ENCODE data around the gene SMYD3. TPM values are rescaled to one million over a fixed set of nuclear protein-coding genes. Genes with fewer than 3 reads are reported as not detected.

SMYD3 gene
- total RNA-seq, 3 donors from 2014 or later = 16.8 to 28.8 (median 19.5) TPM

DNA sequence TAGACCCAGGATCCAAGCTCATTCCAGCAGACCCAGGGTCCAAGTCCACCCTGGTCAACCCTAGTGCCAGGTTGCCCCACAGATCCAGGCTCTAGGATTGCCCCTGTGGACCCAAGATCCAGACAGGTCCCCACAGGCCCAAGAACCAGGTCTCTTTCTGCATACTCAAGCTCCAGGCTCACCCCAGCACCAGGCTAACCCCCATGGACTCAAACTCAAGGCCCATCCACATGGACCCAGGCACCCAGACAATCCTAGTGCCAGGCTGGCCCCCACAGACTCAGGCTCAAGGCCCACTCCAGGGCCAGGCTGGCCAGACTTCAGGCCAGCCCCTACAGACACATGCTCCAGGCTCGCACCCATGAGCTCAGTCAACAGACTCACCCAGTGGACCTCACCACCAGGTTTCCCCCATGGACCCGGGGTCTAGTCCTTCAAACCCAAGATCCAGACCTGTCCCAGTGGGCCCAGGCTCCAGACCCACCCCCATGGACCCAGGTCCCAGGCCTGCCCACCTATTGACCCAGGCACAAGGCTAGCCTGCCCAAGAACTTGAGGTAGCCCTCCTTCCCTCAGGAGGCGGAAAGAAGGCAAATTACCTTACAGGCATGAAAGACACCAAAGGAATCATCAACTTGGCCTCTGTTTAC is 124.4 kb downstream of the SMYD3 start:
- intact Hi-C loops (cut with DNase I; ENCODE audit: low total_unique reads) = no loop called here
- TF ChIP-seq POLR2A (IDR thresholded peaks at IDR 0.05) = no peak
- no peak for TF ChIP-seq POLR2AphosphoS5 (IDR thresholded peaks at IDR 0.05)
- no peaks in the 10 kb centered on the region for H3K4me1 ChIP-seq
- no peak overlapping the region for H3K27ac ChIP-seq
- no peak for DNase-seq (ENCODE audit: low spot score in 2 of 2)
- no peaks in the 10 kb centered on the region for H3K36me3 ChIP-seq
- H3K9me3 ChIP-seq = no peaks in the 10 kb centered on the region
- no peaks in the 10 kb centered on the region for H3K27me3 ChIP-seq
- H3K4me3 ChIP-seq = no peak overlapping the region

DNA sequence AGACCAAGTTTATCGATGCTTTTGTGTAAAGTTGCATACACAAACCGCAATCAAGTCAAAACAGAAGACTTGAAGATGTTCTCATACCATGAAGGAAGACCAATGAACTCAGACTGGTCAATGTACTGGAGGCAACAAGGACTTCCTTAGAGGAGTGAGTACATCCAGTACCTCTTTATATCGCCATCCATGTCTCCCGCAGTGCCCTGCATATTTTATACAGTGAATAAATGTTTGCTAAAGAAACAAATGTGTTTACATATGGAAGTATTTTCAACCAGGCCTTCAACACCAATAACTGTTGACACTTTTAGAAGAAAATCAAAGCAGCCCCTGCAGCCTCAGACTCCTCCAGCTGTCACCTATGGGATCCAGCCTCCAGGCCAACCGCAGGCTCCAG is 125.6 kb downstream of the SMYD3 start:
- Histone ChIP-seq H3K36me3 (no peaks in the 10 kb centered on the region), H3K9me3 (no peaks in the 10 kb centered on the region), H3K27me3 (no peaks in the 10 kb centered on the region), H3K4me3 (no peak overlapping the region), H3K4me1 (no peaks in the 10 kb centered on the region), H3K27ac (no peak overlapping the region)
- DNase-seq (ENCODE audit: low spot score in 2 of 2) = no peak
- TF ChIP-seq, protein P1, sequence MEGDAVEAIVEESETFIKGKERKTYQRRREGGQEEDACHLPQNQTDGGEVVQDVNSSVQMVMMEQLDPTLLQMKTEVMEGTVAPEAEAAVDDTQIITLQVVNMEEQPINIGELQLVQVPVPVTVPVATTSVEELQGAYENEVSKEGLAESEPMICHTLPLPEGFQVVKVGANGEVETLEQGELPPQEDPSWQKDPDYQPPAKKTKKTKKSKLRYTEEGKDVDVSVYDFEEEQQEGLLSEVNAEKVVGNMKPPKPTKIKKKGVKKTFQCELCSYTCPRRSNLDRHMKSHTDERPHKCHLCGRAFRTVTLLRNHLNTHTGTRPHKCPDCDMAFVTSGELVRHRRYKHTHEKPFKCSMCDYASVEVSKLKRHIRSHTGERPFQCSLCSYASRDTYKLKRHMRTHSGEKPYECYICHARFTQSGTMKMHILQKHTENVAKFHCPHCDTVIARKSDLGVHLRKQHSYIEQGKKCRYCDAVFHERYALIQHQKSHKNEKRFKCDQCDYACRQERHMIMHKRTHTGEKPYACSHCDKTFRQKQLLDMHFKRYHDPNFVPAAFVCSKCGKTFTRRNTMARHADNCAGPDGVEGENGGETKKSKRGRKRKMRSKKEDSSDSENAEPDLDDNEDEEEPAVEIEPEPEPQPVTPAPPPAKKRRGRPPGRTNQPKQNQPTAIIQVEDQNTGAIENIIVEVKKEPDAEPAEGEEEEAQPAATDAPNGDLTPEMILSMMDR (IDR thresholded peaks at IDR 0.05) = no peak
- TF ChIP-seq POLR2AphosphoS5 (IDR thresholded peaks at IDR 0.05) = no peak
- no peak for TF ChIP-seq POLR2A (IDR thresholded peaks at IDR 0.05)
- intact Hi-C loops (cut with DNase I; ENCODE audit: low total_unique reads) = no loop called here

DNA sequence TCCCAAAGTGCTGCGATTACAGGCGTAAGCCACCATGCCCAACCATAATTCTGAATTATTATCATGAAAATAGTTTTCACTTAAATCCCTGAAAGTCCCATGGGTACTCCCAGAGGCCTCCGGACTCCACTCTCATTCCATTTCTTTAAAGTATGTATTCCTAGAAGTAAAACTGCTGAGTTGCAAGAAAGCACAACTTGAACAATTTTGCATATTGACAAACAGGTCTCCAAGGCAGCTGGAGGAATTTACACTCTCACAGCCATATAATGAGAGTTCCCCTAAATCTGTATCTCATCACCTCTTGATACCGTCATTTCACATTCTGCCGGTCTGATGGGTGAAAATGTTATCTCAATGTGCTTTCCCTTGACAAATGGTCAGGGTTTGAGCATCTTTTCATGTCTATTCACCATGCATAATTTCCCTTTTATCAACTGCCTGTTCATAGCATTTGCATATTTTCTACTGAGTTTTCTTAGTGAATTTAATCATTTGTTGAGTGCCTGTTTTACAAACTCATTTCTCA is 129.4 kb downstream of the SMYD3 start:
- DNase-seq (ENCODE audit: low spot score in 2 of 2) = no peak
- no peaks in the 10 kb centered on the region for H3K9me3 ChIP-seq

DNA sequence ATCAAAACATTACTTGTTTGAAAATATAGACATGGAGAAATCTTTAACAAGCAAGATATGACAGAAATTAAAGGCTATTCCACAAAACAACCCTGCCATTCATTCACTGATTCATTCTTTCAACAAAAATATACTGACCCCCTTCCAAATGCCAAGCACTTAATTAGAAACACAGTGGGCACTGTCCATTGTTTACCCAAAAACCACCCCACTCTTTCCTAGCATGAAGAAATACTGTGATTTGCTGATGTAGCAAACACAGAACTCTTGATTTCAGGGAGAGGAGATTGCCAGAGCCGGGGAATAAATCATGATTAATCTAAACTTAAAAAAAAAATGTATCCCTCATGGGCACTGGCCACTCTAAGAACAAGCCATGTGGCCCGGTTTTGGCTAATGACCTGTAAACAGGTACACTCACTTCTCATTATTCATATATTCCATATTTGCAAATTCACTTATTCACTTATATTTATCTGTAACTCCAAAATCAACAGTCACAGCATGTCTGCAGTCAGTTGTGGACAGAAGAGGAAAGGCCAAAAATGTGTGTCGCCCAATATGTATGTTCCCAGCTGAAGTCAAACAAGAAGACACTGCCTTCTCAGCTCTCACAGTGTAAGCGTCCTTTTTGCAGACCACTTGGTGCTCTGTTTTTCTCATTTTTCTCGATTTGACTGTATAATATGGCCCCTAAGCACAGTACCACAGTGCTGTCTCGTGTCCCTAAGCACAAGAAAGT is 133.1 kb downstream of the SMYD3 start:
- no peak for DNase-seq (ENCODE audit: low spot score in 2 of 2)
- no peak overlapping the region for H3K27ac ChIP-seq

More for the DNA sequence above, 129.4 kb downstream of the SMYD3 start:
- H3K27ac ChIP-seq = no peak overlapping the region
- no peaks in the 10 kb centered on the region for H3K4me1 ChIP-seq
- H3K4me3 ChIP-seq = no peak overlapping the region
- intact Hi-C loops (cut with DNase I; ENCODE audit: low total_unique reads) = no loop called here
- no peaks in the 10 kb centered on the region for H3K27me3 ChIP-seq
- no peaks in the 10 kb centered on the region for H3K36me3 ChIP-seq
- TF ChIP-seq, protein P1 (IDR thresholded peaks at IDR 0.05) = no peak
- TF ChIP-seq POLR2AphosphoS5 (IDR thresholded peaks at IDR 0.05) (no peak), POLR2A (IDR thresholded peaks at IDR 0.05) (no peak)

DNA sequence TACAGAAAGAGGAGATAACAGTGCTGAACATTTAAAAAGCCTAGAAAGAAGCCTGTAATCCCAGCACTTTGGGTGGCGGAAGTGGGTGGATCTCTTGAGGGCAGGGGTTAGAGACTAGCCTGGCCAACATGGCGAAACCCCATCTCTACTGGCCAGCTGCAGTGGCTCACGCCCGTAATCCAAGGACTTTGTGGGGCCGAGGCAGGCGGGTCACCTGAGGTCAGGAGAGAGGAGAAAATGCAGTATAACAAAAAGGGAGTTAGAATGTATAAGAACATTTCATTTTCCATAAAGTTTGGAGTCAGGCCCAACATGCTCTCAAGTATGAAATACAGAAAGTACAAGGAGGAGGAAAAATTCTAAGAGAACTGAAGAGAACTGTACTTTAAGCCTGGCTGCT is 134.5 kb downstream of the SMYD3 start:
- H3K36me3 ChIP-seq = no peaks in the 10 kb centered on the region
- H3K4me1 ChIP-seq = no peaks in the 10 kb centered on the region
- no peak overlapping the region for H3K27ac ChIP-seq

More for the DNA sequence above, 133.1 kb downstream of the SMYD3 start:
- H3K4me3 ChIP-seq = no peak overlapping the region
- intact Hi-C loops (cut with DNase I; ENCODE audit: low total_unique reads) = no loop called here
- H3K4me1 ChIP-seq = no peaks in the 10 kb centered on the region
- H3K36me3 ChIP-seq = no peaks in the 10 kb centered on the region
- no peaks in the 10 kb centered on the region for H3K9me3 ChIP-seq
- no peaks in the 10 kb centered on the region for H3K27me3 ChIP-seq
- no peak for TF ChIP-seq POLR2A (IDR thresholded peaks at IDR 0.05)
- TF ChIP-seq POLR2AphosphoS5 (IDR thresholded peaks at IDR 0.05) = no peak
- TF ChIP-seq, protein P1 (IDR thresholded peaks at IDR 0.05) = no peak

More for the DNA sequence above, 134.5 kb downstream of the SMYD3 start:
- Histone ChIP-seq H3K27me3 (no peaks in the 10 kb centered on the region), H3K9me3 (no peaks in the 10 kb centered on the region), H3K4me3 (no peak overlapping the region)
- TF ChIP-seq POLR2A (IDR thresholded peaks at IDR 0.05) (no peak), POLR2AphosphoS5 (IDR thresholded peaks at IDR 0.05) (no peak)
- TF ChIP-seq, protein P1 (IDR thresholded peaks at IDR 0.05) = no peak
- intact Hi-C loops (cut with DNase I; ENCODE audit: low total_unique reads) = no loop called here
- no peak for DNase-seq (ENCODE audit: low spot score in 2 of 2)
